IMR-90 (cell line): Measurements from ENCODE around the gene POU2F1. TPM values are rescaled to one million over a fixed set of nuclear protein-coding genes. Genes with fewer than 3 reads are reported as not detected.

Experiments
- ATAC-seq: fragments of 200-7000 bp; cut with Tn5 transposase; 2 replicates; pipeline ENCODE4 v1.9.1; 2020; ENCODE audit warnings: low read depth, mild to moderate bottlenecking, moderate library complexity
- BruUV-seq: library from RNA; stranded (reverse); fragments of 400-500 nt; replicated peaks from 2 replicates; lab custom pipeline; 2021; lab: Mats Ljungman, UMichigan
- CTCF ChIA-PET: fragments of 300-600 bp; formaldehyde crosslinking; extraction: SDS; loops from one replicate; lab custom pipeline; 2021; ENCODE audit warnings: antibody characterized with exemption; lab: Yijun Ruan, JAX
- POLR2A ChIA-PET: fragments of 300-600 bp; sonication (Branson Sonifier 250); formaldehyde crosslinking; loops from one replicate; lab custom pipeline; 2022; ENCODE audit warnings: antibody characterized with exemption; ENCODE audit not compliant: unreplicated experiment; lab: Charles Lee
- DNase-seq: peaks from one replicate; pipeline ENCODE4 v3.0.0; 2013
- H2AFZ ChIP-seq: replicated peaks from 2 replicates; pipeline ENCODE3; 2013; ENCODE audit warnings: low read length, mild to moderate bottlenecking; ENCODE audit not compliant: poor library complexity
- H2AK5ac ChIP-seq: 2 replicates; pipeline ENCODE4 v1.6.1; 2013; ENCODE audit warnings: low read depth, low read length, inconsistent platforms
- H2AK9ac ChIP-seq: replicated peaks from 2 replicates; pipeline ENCODE3; 2013; ENCODE audit warnings: mild to moderate bottlenecking, low read depth, low read length, moderate library complexity; ENCODE audit not compliant: poor library complexity
- H2BK120ac ChIP-seq: 2 replicates; pipeline ENCODE4 v1.6.1; 2013; ENCODE audit warnings: low read depth, low read length, inconsistent platforms
- H2BK15ac ChIP-seq: 3 replicates; pipeline ENCODE4 v1.6.1; 2013; ENCODE audit warnings: low read depth, low read length, inconsistent platforms
- H2BK20ac ChIP-seq: 2 replicates; pipeline ENCODE4 v1.6.1; 2013; ENCODE audit warnings: low read depth, mild to moderate bottlenecking, inconsistent platforms, low read length, moderate library complexity
- H2BK5ac ChIP-seq: 2 replicates; pipeline ENCODE4 v1.6.1; 2013; ENCODE audit warnings: mild to moderate bottlenecking, low read depth, low read length, inconsistent platforms; ENCODE audit not compliant: poor library complexity, severe bottlenecking
- H3K14ac ChIP-seq: replicated peaks from 2 replicates; pipeline ENCODE4 v1.6.1; 2013; ENCODE audit warnings: low read depth, low read length, inconsistent platforms
- H3K18ac ChIP-seq: 2 replicates; pipeline ENCODE4 v1.6.1; 2013; ENCODE audit warnings: low read depth, low read length, control low read depth
- H3K23ac ChIP-seq: 2 replicates; pipeline ENCODE4 v1.6.1; 2013; ENCODE audit warnings: low read depth, low read length, inconsistent platforms
- H3K27ac ChIP-seq: 2 replicates; pipeline ENCODE4 v1.5.1; 2013; ENCODE audit warnings: mild to moderate bottlenecking, control low read depth, low read length; ENCODE audit not compliant: insufficient read depth
- H3K27me3 ChIP-seq: 2 replicates; pipeline ENCODE4 v1.6.1; 2013; ENCODE audit warnings: low read length; ENCODE audit not compliant: control insufficient read depth, insufficient read depth
- H3K36me3 ChIP-seq: 2 replicates; pipeline ENCODE4 v1.6.1; 2013; ENCODE audit warnings: low read length, mixed read lengths; ENCODE audit not compliant: control insufficient read depth, insufficient read depth
- H3K4ac ChIP-seq: 2 replicates; pipeline ENCODE4 v1.6.1; 2013; ENCODE audit warnings: low read depth, low read length, inconsistent platforms
- H3K4me1 ChIP-seq: 2 replicates; pipeline ENCODE4 v1.6.1; 2013; ENCODE audit warnings: low read length, mixed read lengths; ENCODE audit not compliant: control insufficient read depth, insufficient read depth
- H3K4me2 ChIP-seq: 2 replicates; pipeline ENCODE4 v1.6.1; 2013; ENCODE audit warnings: low read depth, mild to moderate bottlenecking, control low read depth, low read length, moderate library complexity
- H3K4me3 ChIP-seq: 2 replicates; pipeline ENCODE4 v1.5.1; 2013; ENCODE audit warnings: low read depth, mild to moderate bottlenecking, control low read depth, low read length, moderate library complexity; ENCODE audit not compliant: insufficient read depth
- H3K56ac ChIP-seq: 2 replicates; pipeline ENCODE4 v1.6.1; 2013; ENCODE audit warnings: low read length, inconsistent platforms; ENCODE audit not compliant: insufficient read depth; ENCODE audit errors: extremely low read depth
- H3K79me1 ChIP-seq, 2 experiments: 2 replicates each; pipeline ENCODE4 v1.6.1; 2013; ENCODE audit warnings: low read length in 2 of 2, inconsistent platforms in 1 of 2, low read depth in 1 of 2
- H3K9ac ChIP-seq: 2 replicates; pipeline ENCODE4 v1.6.1; 2013; ENCODE audit warnings: low read depth, low read length, control low read depth
- H3K9me1 ChIP-seq: 2 replicates; pipeline ENCODE4 v1.6.1; 2013; ENCODE audit warnings: low read length, inconsistent platforms; ENCODE audit not compliant: insufficient read depth
- H3K9me3 ChIP-seq: 2 replicates; pipeline ENCODE4 v1.6.1; 2013; ENCODE audit warnings: low read length; ENCODE audit not compliant: control insufficient read depth, insufficient read depth
- H4K20me1 ChIP-seq: 2 replicates; pipeline ENCODE4 v1.6.1; 2013; ENCODE audit warnings: low read length, inconsistent platforms; ENCODE audit not compliant: insufficient read depth
- H4K5ac ChIP-seq: 2 replicates; pipeline ENCODE4 v1.6.1; 2013; ENCODE audit warnings: mild to moderate bottlenecking, low read depth, low read length, control low read depth
- H4K8ac ChIP-seq, 2 experiments: 2 replicates each; pipeline ENCODE4 v1.6.1; 2013; ENCODE audit warnings: low read depth in 2 of 2, low read length in 2 of 2, control low read depth in 1 of 2, inconsistent platforms in 1 of 2
- H4K91ac ChIP-seq: 2 replicates; pipeline ENCODE4 v1.6.1; 2013; ENCODE audit warnings: low read depth, low read length, inconsistent platforms; ENCODE audit not compliant: insufficient read depth
- CEBPB ChIP-seq: IDR thresholded peaks from 2 replicates; pipeline ENCODE4 v1.6.1; 2012; ENCODE audit warnings: low read depth, low read length, improper control_type of control experiment
- FOS ChIP-seq: fragments of 150-350 bp; IDR thresholded peaks from 2 replicates; pipeline ENCODE4 v1.6.1; 2016; ENCODE audit warnings: low read depth, low read length
- MAZ ChIP-seq: IDR thresholded peaks from 2 replicates; pipeline ENCODE4 v1.6.1; 2012; ENCODE audit warnings: low read depth, mild to moderate bottlenecking, low read length, improper control_type of control experiment, moderate library complexity, borderline replicate concordance
- NFE2L2 ChIP-seq: fragments of 150-350 bp; IDR thresholded peaks from 2 replicates; pipeline ENCODE4 v1.6.1; 2016; ENCODE audit warnings: low read depth, mild to moderate bottlenecking, low read length
- POLR2A ChIP-seq: IDR thresholded peaks from 2 replicates; pipeline ENCODE4 v1.6.1; 2012; ENCODE audit warnings: mild to moderate bottlenecking, low read depth, low read length
- RCOR1 ChIP-seq: IDR thresholded peaks from 2 replicates; pipeline ENCODE4 v1.6.1; 2012; ENCODE audit warnings: mild to moderate bottlenecking, low read length, improper control_type of control experiment; ENCODE audit not compliant: insufficient replicate concordance
- WGBS, 2 experiments: methylation state at CpG; one replicate each; pipeline versions ENCODE4 v1.1.5 to v1.1.7; 2013; ENCODE audit warnings: missing lambda C conversion rate in 2 of 2; ENCODE audit not compliant: insufficient read length in 1 of 2; ENCODE audit errors: extremely low coverage in 2 of 2; 5-methylcytosine and 5-hydroxymethylcytosine counted together
- dilution Hi-C: fragments of 300-500 bp; cut with HindIII; formaldehyde crosslinking; loops from one replicate; pipeline ENCODE4 v1.14.3; 2018; ENCODE audit warnings: low sequenced_read_pairs; ENCODE audit not compliant: unreplicated experiment
- in situ Hi-C: fragments of 300-500 bp; cut with MboI; formaldehyde crosslinking; loops from 3 replicates; pipeline ENCODE4 v1.14.3; 2019; ENCODE audit warnings: low sequenced_read_pairs, inconsistent platforms, mixed read lengths
- intact Hi-C: fragments of 100-400 bp; cut with micrococcal nuclease; formaldehyde crosslinking; loops from 2 replicates; pipeline ENCODE4 v1.10.0; 2022
- polyA plus RNA-seq, 3 experiments: library from polyadenylated mRNA; depleted of rRNA; stranded (reverse); fragments of >200 nt; gene quantifications; 2 replicates each; pipeline ENCODE4 v1.2.3, GENCODE V29; 2012; ENCODE audit warnings: low replicate concordance in 1 of 3
- total RNA-seq: library from RNA; depleted of rRNA; stranded (reverse); fragments of >200 nt; gene quantifications from 2 replicates; pipeline ENCODE4 v1.2.3, GENCODE V29; 2012
- TF ChIP-seq, protein P1 (sequence below): fragments of 150-350 bp; IDR thresholded peaks from 2 replicates; pipeline ENCODE4 v1.6.1; 2017; ENCODE audit warnings: mild to moderate bottlenecking, antibody characterized with exemption, low read length, low read depth
- TF ChIP-seq, protein P2 (sequence below): conservative IDR thresholded peaks from 2 replicates; pipeline ENCODE4 v1.5.1; 2012; ENCODE audit warnings: mild to moderate bottlenecking, low read depth, low read length, improper control_type of control experiment

The POU2F1 gene
- total and polyA plus RNA-seq, 2 of the 4 experiments (the other 2 are of a cell fraction): 1.2 to 3.4 TPM

DNA sequence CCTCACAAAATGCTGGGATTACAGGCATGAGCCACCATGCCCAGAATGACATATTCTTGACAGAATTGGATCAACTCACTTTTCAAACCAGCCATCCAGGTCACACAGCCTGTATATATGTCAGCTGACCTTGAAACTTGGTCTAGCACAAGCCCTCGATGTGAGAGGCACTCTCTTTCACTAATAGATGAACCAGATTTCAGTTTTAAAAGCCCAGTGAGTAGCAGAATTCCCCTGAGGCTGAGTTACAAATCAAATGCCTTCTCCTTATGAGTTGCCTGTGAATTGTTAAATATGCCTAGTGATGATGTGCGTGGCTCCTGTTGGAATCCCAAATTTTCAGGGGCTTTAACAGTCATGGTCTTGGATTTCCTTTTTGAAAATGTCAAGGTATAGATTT, 208.9 kb downstream of the POU2F1 start:
- in situ Hi-C loops: loop anchor here (10.0 kb wide), 1 partner anchor 55 kb away; no protein-coding TSS in a partner anchor
- no peak overlapping the region for H4K8ac ChIP-seq
- no peak overlapping the region for H3K4ac ChIP-seq
- H3K56ac ChIP-seq: no peak overlapping the region
- H2AFZ ChIP-seq: no peak overlapping the region
- no peak overlapping the region for H3K18ac ChIP-seq
- no peak overlapping the region for H3K4me2 ChIP-seq
- H3K36me3 ChIP-seq: no peaks in the 10 kb centered on the region
- H4K20me1 ChIP-seq: no peaks in the 10 kb centered on the region
- no peak overlapping the region for H3K4me3 ChIP-seq
- no peak overlapping the region for H3K9ac ChIP-seq
- no peaks in the 10 kb centered on the region for H3K9me1 ChIP-seq
- no peak overlapping the region for H2AK5ac ChIP-seq
- H2BK5ac ChIP-seq: no peak overlapping the region
- no peak overlapping the region for H2BK20ac ChIP-seq
- ChIA-PET CTCF (no interaction called here), POLR2A (no interaction called here)
- H4K91ac ChIP-seq: no peak overlapping the region
- H2BK15ac ChIP-seq: no peak overlapping the region
- H3K4me1 ChIP-seq: no peaks in the 10 kb centered on the region; the same call in 1 of the 2 replicates
- H2AK9ac ChIP-seq: no peak overlapping the region
- no peak overlapping the region for H2BK120ac ChIP-seq
- DNase-seq (no peak), ATAC-seq (no peak)
- no peak for TF ChIP-seq RCOR1
- TF ChIP-seq, protein P1, sequence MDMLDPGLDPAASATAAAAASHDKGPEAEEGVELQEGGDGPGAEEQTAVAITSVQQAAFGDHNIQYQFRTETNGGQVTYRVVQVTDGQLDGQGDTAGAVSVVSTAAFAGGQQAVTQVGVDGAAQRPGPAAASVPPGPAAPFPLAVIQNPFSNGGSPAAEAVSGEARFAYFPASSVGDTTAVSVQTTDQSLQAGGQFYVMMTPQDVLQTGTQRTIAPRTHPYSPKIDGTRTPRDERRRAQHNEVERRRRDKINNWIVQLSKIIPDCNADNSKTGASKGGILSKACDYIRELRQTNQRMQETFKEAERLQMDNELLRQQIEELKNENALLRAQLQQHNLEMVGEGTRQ: no peak
- TF ChIP-seq POLR2A: no peak
- no peak for TF ChIP-seq FOS
- no peak for TF ChIP-seq NFE2L2
- TF ChIP-seq, protein P2, sequence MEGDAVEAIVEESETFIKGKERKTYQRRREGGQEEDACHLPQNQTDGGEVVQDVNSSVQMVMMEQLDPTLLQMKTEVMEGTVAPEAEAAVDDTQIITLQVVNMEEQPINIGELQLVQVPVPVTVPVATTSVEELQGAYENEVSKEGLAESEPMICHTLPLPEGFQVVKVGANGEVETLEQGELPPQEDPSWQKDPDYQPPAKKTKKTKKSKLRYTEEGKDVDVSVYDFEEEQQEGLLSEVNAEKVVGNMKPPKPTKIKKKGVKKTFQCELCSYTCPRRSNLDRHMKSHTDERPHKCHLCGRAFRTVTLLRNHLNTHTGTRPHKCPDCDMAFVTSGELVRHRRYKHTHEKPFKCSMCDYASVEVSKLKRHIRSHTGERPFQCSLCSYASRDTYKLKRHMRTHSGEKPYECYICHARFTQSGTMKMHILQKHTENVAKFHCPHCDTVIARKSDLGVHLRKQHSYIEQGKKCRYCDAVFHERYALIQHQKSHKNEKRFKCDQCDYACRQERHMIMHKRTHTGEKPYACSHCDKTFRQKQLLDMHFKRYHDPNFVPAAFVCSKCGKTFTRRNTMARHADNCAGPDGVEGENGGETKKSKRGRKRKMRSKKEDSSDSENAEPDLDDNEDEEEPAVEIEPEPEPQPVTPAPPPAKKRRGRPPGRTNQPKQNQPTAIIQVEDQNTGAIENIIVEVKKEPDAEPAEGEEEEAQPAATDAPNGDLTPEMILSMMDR: no peak
- no peak for TF ChIP-seq CEBPB
- no peak for TF ChIP-seq MAZ
- intact Hi-C loops: no loop called here
- no peak overlapping the region for H3K14ac ChIP-seq
- no TSS peak for BruUV-seq
- H3K79me1 ChIP-seq: no peaks in the 10 kb centered on the region
- no peaks in the 10 kb centered on the region for H3K9me3 ChIP-seq
- dilution Hi-C loops: loop anchor here (25.0 kb wide), 1 partner anchor 167 kb away; no protein-coding TSS in a partner anchor
- H3K27ac ChIP-seq: no peak overlapping the region
- H4K5ac ChIP-seq: no peak overlapping the region
- no CpG with 5 or more reads among the region's 2 CpGs for WGBS, 2 experiments
- H3K27me3 ChIP-seq: peaks cover 1% of the 10 kb centered on the region; the same call in 1 of the 2 replicates
- H3K23ac ChIP-seq: no peak overlapping the region
